HEK293 (cell line): ENCODE measurements around the gene ZNF783.

Source experiments
- CTCF ChIA-PET: fragments of 350-600 bp; formaldehyde crosslinking; extraction: SDS; loops from one replicate; lab custom pipeline; 2021; ENCODE audit warnings: antibody characterized with exemption; lab: Yijun Ruan, JAX
- POLR2A ChIA-PET: fragments of 300-600 bp; formaldehyde crosslinking; extraction: SDS; loops from one replicate; lab custom pipeline; 2020; ENCODE audit warnings: antibody characterized with exemption, inconsistent platforms; lab: Yijun Ruan, JAX
- H3K27ac ChIP-seq: fragments of 200-500 bp; sonication (Bioruptor generic); 2 replicates; pipeline ENCODE4 v1.5.1; 2014; ENCODE audit warnings: low read depth, low read length, control low read depth, inconsistent platforms; ENCODE audit errors: extremely low read depth
- H3K36me3 ChIP-seq, 2 experiments: fragments of 200-500 bp in 1 of 2; sonication (Bioruptor generic) in 1 of 2; 1 replicate in 1 of 2; 2 replicates in 1 of 2; pipeline ENCODE4 v1.5.1; 2014 to 2017; ENCODE audit warnings: inconsistent platforms in 2 of 2, low read length in 2 of 2; ENCODE audit not compliant: control insufficient read depth in 2 of 2, insufficient read depth in 1 of 2
- H3K4me1 ChIP-seq: fragments of 200-500 bp; sonication (Bioruptor generic); 2 replicates; pipeline ENCODE4 v1.5.1; 2014; ENCODE audit warnings: mild to moderate bottlenecking, low read length, inconsistent platforms; ENCODE audit not compliant: control insufficient read depth, insufficient read depth
- H3K4me3 ChIP-seq: 2 replicates; pipeline ENCODE4 v1.5.1; 2011; ENCODE audit warnings: low read depth, mild to moderate bottlenecking, control low read depth, low read length, moderate library complexity
- H3K9me3 ChIP-seq: fragments of 200-500 bp; sonication (Bioruptor generic); 2 replicates; pipeline ENCODE4 v1.5.1; 2014; ENCODE audit warnings: low read depth, low read length, inconsistent platforms; ENCODE audit not compliant: control insufficient read depth, insufficient read depth
- FEZF1 ChIP-seq: fragments of 450-650 bp; formaldehyde crosslinking; IDR thresholded peaks from 2 replicates; pipeline ENCODE4 v1.5.1; 2016; ENCODE audit warnings: missing biosample characterization, missing genetic modification characterization
- HOXD13 ChIP-seq: sonication (generic); formaldehyde crosslinking; IDR thresholded peaks from 2 replicates; pipeline ENCODE4 v1.8.0; 2022; ENCODE audit warnings: missing genetic modification reagents, borderline replicate concordance
- PRDM1 ChIP-seq: fragments of 450-650 bp; formaldehyde crosslinking; IDR thresholded peaks from 2 replicates; pipeline ENCODE4; 2016; ENCODE audit warnings: missing biosample characterization, missing genetic modification characterization
- PRDM10 ChIP-seq: fragments of 450-650 bp; formaldehyde crosslinking; IDR thresholded peaks from 2 replicates; pipeline ENCODE4 v1.5.1; 2016; ENCODE audit warnings: missing biosample characterization, missing genetic modification characterization
- SP7 ChIP-seq: fragments of 450-650 bp; formaldehyde crosslinking; IDR thresholded peaks from 2 replicates; pipeline ENCODE4 v1.5.1; 2016; ENCODE audit warnings: missing biosample characterization, missing genetic modification characterization
- YY1 ChIP-seq: fragments of 450-650 bp; formaldehyde crosslinking; IDR thresholded peaks from 2 replicates; pipeline ENCODE4 v1.5.1; 2018; ENCODE audit warnings: missing biosample characterization, missing genetic modification characterization
- ZBTB7A ChIP-seq: fragments of 450-650 bp; formaldehyde crosslinking; IDR thresholded peaks from 2 replicates; pipeline ENCODE4 v1.5.1; 2016; ENCODE audit warnings: low read depth, missing biosample characterization, missing genetic modification characterization
- ZFP69B ChIP-seq: fragments of 450-650 bp; formaldehyde crosslinking; IDR thresholded peaks from 2 replicates; pipeline ENCODE4 v1.5.1; 2016; ENCODE audit warnings: missing biosample characterization, missing genetic modification characterization
- ZNF19 ChIP-seq: fragments of 450-650 bp; formaldehyde crosslinking; IDR thresholded peaks from 2 replicates; pipeline ENCODE4; 2016; ENCODE audit warnings: missing biosample characterization, missing genetic modification characterization, low read depth
- ZNF2 ChIP-seq: fragments of 450-650 bp; formaldehyde crosslinking; IDR thresholded peaks from 2 replicates; pipeline ENCODE4 v1.5.1; 2016; ENCODE audit warnings: missing biosample characterization, missing genetic modification characterization
- ZNF274 ChIP-seq, 2 experiments: fragments of 200-500 bp in 1 of 2; fragments of 450-650 bp in 1 of 2; sonication (Bioruptor generic) in 1 of 2; formaldehyde crosslinking in 1 of 2; IDR thresholded peaks; 2 replicates each; pipeline versions ENCODE4 v1.5.1 to v1.6.1; 2014 to 2016; ENCODE audit warnings: borderline replicate concordance in 1 of 2, inconsistent platforms in 1 of 2, low read length in 1 of 2, missing biosample characterization in 1 of 2, missing genetic modification characterization in 1 of 2
- ZNF302 ChIP-seq: fragments of 450-650 bp; formaldehyde crosslinking; IDR thresholded peaks from 2 replicates; pipeline ENCODE4 v1.5.1; 2016; ENCODE audit warnings: missing biosample characterization, missing genetic modification characterization, low read depth
- ZNF335 ChIP-seq: fragments of 450-650 bp; formaldehyde crosslinking; conservative IDR thresholded peaks from 2 replicates; pipeline ENCODE4 v1.5.1; 2016; ENCODE audit warnings: missing biosample characterization, missing genetic modification characterization
- ZNF350 ChIP-seq: fragments of 450-650 bp; formaldehyde crosslinking; IDR thresholded peaks from 2 replicates; pipeline ENCODE4 v1.5.0; 2017; ENCODE audit warnings: missing biosample characterization, mild to moderate bottlenecking, missing genetic modification characterization
- ZNF501 ChIP-seq: fragments of 450-650 bp; formaldehyde crosslinking; IDR thresholded peaks from 2 replicates; pipeline ENCODE4 v1.5.1; 2016; ENCODE audit warnings: missing biosample characterization, missing genetic modification characterization
- ZNF548 ChIP-seq: fragments of 450-650 bp; formaldehyde crosslinking; IDR thresholded peaks from 2 replicates; pipeline ENCODE4 v1.5.1; 2016; ENCODE audit warnings: missing biosample characterization, missing genetic modification characterization
- ZNF629 ChIP-seq: fragments of 450-650 bp; formaldehyde crosslinking; IDR thresholded peaks from 2 replicates; pipeline ENCODE4 v1.5.1; 2017; ENCODE audit warnings: missing biosample characterization, missing genetic modification characterization
- ZNF777 ChIP-seq: fragments of 450-650 bp; formaldehyde crosslinking; IDR thresholded peaks from 2 replicates; pipeline ENCODE4 v1.5.1; 2017; ENCODE audit warnings: missing biosample characterization, missing genetic modification characterization, borderline replicate concordance
- ZNF791 ChIP-seq: fragments of 450-650 bp; formaldehyde crosslinking; IDR thresholded peaks from 2 replicates; pipeline ENCODE4 v1.5.1; 2016; ENCODE audit warnings: missing biosample characterization, missing genetic modification characterization
- ZSCAN18 ChIP-seq: fragments of 450-650 bp; formaldehyde crosslinking; IDR thresholded peaks from 2 replicates; pipeline ENCODE4 v1.5.1; 2016; ENCODE audit warnings: missing biosample characterization, missing genetic modification characterization
- TF ChIP-seq, protein P1 (sequence below): fragments of 450-650 bp; formaldehyde crosslinking; IDR thresholded peaks from 2 replicates; pipeline ENCODE4 v1.5.1; 2016; ENCODE audit warnings: missing biosample characterization, missing genetic modification characterization
- TF ChIP-seq, protein P2 (sequence below): IDR thresholded peaks from 2 replicates; pipeline ENCODE4 v1.6.1; 2011; ENCODE audit warnings: mild to moderate bottlenecking, low read depth, low read length, borderline replicate concordance
- TF ChIP-seq, protein P3 (sequence below): fragments of 450-650 bp; formaldehyde crosslinking; IDR thresholded peaks from 2 replicates; pipeline ENCODE4 v1.5.1; 2016; ENCODE audit warnings: missing biosample characterization, missing genetic modification characterization

The ZNF783 gene

GRCh38 chr7:149257146-149257545 is 4.8 kb upstream of the ZNF783 start:
- POLR2A ChIA-PET = interaction anchor here (0.5 kb wide), 1 partner anchor 122 kb away, joined by 3 read pairs; no protein-coding TSS in a partner anchor
- Histone ChIP-seq H3K9me3 (no peaks in the 10 kb centered on the region), H3K4me3 (no peak overlapping the region), H3K27ac (no peak overlapping the region), H3K4me1 (no peaks in the 10 kb centered on the region), H3K36me3 (peaks cover 0 to 49% of the 10 kb centered on the region in 2 experiments; a peak in 1 of 3 replicates)
- TF ChIP-seq ZNF350 (tag by site-specific recombination) (no peak), ZNF777 (tag by site-specific recombination) (no peak), HOXD13 (CRISPR knock-in tag) (no peak), ZNF302 (tag by site-specific recombination) (no peak), ZNF548 (no peak), FEZF1 (no peak), ZBTB7A (tag by site-specific recombination) (no peak), ZNF274 (IDR thresholded peaks at IDR 0.05; ENCODE audit: low read length) (no peak), ZNF274 (tag by site-specific recombination; IDR thresholded peaks at IDR 0.05; ENCODE audit: borderline replicate concordance) (no peak), ZNF19 (tag by site-specific recombination) (no peak), ZNF791 (no peak), ZNF2 (no peak)
- CTCF ChIA-PET = interaction anchor here (0.6 kb wide), 1 partner anchor 57 kb away, joined by 3 read pairs; no protein-coding TSS in a partner anchor

DNA sequence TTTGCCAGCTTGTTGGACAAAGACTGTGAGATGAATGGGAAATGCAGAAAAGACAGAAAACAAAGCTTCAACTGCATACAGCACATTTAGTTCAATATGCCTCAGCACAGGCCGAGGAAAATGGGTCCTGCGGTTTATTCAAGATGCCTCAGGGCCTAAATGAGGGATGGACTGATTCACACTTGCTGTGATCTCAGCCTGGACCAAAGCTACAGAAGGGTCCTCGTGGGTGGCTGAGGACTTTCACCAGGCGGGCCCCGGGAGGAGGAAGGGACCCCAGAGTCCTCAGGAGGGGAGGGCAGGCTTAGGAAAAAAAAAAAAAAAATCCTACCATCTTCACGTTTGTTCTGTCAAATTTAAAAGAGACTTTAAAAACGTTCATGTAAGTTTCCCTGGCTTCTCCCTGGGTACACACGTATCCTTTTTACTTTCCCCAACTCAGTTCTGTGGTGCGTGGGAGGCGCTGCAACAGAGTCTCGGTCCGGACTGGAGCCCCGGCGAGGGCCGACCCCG is 624 bp upstream of the ZNF783 start:
- H3K9me3 ChIP-seq = no peaks in the 10 kb centered on the region
- H3K36me3 ChIP-seq = peaks cover 0 to 23% of the 10 kb centered on the region in 2 experiments; a peak in 2 of 3 replicates
- peak overlapping the region; percentile 73; the same call in 1 of the 2 replicates for H3K27ac ChIP-seq
- POLR2A ChIA-PET = interaction anchor here (0.5 to 1.4 kb wide), 8 partner anchors 21 to 235 kb away, joined by 3 to 11 read pairs (median 3); partner anchors contain the start of gene ZNF282
- no peaks in the 10 kb centered on the region for H3K4me1 ChIP-seq
- TF ChIP-seq, protein P1, sequence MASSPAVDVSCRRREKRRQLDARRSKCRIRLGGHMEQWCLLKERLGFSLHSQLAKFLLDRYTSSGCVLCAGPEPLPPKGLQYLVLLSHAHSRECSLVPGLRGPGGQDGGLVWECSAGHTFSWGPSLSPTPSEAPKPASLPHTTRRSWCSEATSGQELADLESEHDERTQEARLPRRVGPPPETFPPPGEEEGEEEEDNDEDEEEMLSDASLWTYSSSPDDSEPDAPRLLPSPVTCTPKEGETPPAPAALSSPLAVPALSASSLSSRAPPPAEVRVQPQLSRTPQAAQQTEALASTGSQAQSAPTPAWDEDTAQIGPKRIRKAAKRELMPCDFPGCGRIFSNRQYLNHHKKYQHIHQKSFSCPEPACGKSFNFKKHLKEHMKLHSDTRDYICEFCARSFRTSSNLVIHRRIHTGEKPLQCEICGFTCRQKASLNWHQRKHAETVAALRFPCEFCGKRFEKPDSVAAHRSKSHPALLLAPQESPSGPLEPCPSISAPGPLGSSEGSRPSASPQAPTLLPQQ = peak; percentile 20; the same call in 1 of the 2 replicates
- TF ChIP-seq PRDM10 (tag by site-specific recombination) (peak; percentile 48), ZNF629 (tag by site-specific recombination) (0 out of 2 replicates have a peak, but pooled peaks have one; percentile 15), SP7 (0 out of 2 replicates have a peak, but pooled peaks have one; percentile 18), ZFP69B (tag by site-specific recombination) (peak; percentile 78; the same call in 1 of the 2 replicates), ZNF501 (tag by site-specific recombination) (0 out of 2 replicates have a peak, but pooled peaks have one; percentile 62), ZSCAN18 (tag by site-specific recombination) (no peak), YY1 (no peak), PRDM1 (tag by site-specific recombination) (0 out of 2 replicates have a peak, but pooled peaks have one; percentile 84), ZNF335 (tag by site-specific recombination) (peak; percentile 96)
- TF ChIP-seq, protein P2, sequence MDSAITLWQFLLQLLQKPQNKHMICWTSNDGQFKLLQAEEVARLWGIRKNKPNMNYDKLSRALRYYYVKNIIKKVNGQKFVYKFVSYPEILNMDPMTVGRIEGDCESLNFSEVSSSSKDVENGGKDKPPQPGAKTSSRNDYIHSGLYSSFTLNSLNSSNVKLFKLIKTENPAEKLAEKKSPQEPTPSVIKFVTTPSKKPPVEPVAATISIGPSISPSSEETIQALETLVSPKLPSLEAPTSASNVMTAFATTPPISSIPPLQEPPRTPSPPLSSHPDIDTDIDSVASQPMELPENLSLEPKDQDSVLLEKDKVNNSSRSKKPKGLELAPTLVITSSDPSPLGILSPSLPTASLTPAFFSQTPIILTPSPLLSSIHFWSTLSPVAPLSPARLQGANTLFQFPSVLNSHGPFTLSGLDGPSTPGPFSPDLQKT = no peak
- TF ChIP-seq, protein P3, sequence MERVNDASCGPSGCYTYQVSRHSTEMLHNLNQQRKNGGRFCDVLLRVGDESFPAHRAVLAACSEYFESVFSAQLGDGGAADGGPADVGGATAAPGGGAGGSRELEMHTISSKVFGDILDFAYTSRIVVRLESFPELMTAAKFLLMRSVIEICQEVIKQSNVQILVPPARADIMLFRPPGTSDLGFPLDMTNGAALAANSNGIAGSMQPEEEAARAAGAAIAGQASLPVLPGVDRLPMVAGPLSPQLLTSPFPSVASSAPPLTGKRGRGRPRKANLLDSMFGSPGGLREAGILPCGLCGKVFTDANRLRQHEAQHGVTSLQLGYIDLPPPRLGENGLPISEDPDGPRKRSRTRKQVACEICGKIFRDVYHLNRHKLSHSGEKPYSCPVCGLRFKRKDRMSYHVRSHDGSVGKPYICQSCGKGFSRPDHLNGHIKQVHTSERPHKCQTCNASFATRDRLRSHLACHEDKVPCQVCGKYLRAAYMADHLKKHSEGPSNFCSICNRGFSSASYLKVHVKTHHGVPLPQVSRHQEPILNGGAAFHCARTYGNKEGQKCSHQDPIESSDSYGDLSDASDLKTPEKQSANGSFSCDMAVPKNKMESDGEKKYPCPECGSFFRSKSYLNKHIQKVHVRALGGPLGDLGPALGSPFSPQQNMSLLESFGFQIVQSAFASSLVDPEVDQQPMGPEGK = 0 out of 2 replicates have a peak, but pooled peaks have one; percentile 3
- TF ChIP-seq, all 188 proteins: peak for 9
- CTCF ChIA-PET = interaction anchor here (0.5 to 1.8 kb wide), 15 partner anchors 9 to 237 kb away, joined by 3 to 7 read pairs (median 4); no protein-coding TSS in a partner anchor
- peak overlapping the region; percentile 56 for H3K4me3 ChIP-seq
